Measurements from ENCODE around the gene RPL13A. TPM values are rescaled to one million over a fixed set of nuclear protein-coding genes. Genes with fewer than 3 reads are reported as not detected.

Gene RPL13A
- total RNA-seq, 1 donor from 2014 or later, result 2,737 TPM

GRCh38 chr19:49512970-49513745, 25.8 kb downstream of the RPL13A start:
- Histone ChIP-seq H3K27me3 (no peaks in the 10 kb centered on the region), H3K4me1 (peaks cover 7 to 8% of the 10 kb centered on the region in 2 donors), H3K27ac (peak overlapping the region; percentile 82 to 96), H3K36me3 (peaks cover 0 to 7% of the 10 kb centered on the region in 2 donors), H3K4me3 (peak overlapping the region; percentile 88 to 99), H3K9me3 (no peaks in the 10 kb centered on the region)
- no peak for DNase-seq (ENCODE audit: low spot score in 2 of 2)
- intact Hi-C loops (cut with DNase I), result no loop called here
- TF ChIP-seq CTCF (IDR thresholded peaks at IDR 0.05), result no peak

GRCh38 chr19:49513746-49514118, 26.3 kb downstream of the RPL13A start:
- Histone ChIP-seq H3K27me3 (no peaks in the 10 kb centered on the region), H3K4me3 (peak overlapping the region; percentile 88 to 99), H3K27ac (peak overlapping the region; percentile 82 to 96), H3K36me3 (peaks cover 0 to 7% of the 10 kb centered on the region in 2 donors), H3K4me1 (peaks cover 7 to 8% of the 10 kb centered on the region in 2 donors), H3K9me3 (no peaks in the 10 kb centered on the region)
- DNase-seq (ENCODE audit: low spot score in 2 of 2), result no peak
- TF ChIP-seq CTCF (IDR thresholded peaks at IDR 0.05), result no peak
- intact Hi-C loops (cut with DNase I), result no loop called here

DNA sequence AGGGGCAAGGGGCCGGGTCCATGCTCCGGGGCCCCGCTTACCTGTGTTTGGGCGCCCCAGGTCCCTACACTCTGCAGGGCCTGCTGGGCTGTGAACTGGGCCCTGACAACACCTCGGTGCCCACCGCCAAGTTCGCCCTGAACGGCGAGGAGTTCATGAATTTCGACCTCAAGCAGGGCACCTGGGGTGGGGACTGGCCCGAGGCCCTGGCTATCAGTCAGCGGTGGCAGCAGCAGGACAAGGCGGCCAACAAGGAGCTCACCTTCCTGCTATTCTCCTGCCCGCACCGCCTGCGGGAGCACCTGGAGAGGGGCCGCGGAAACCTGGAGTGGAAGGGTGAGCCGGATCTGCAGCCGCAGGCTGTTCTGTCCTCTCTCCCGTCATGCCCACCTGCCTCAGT, 26.7 kb downstream of the RPL13A start:
- intact Hi-C loops (cut with DNase I), result no loop called here
- H3K36me3 ChIP-seq, result peaks cover 0 to 7% of the 10 kb centered on the region in 2 donors

GRCh38 chr19:49515767-49516166, 28.4 kb downstream of the RPL13A start:
- Histone ChIP-seq H3K27me3 (no peaks in the 10 kb centered on the region), H3K27ac (no peak overlapping the region), H3K4me1 (peaks cover 7 to 8% of the 10 kb centered on the region in 2 donors), H3K9me3 (no peaks in the 10 kb centered on the region), H3K36me3 (peaks cover 0 to 7% of the 10 kb centered on the region in 2 donors), H3K4me3 (no peak overlapping the region)
- DNase-seq (ENCODE audit: low spot score in 2 of 2), result peak; percentile 41 to 80
- intact Hi-C loops (cut with DNase I), result no loop called here
- TF ChIP-seq CTCF (IDR thresholded peaks at IDR 0.05), result no peak

More for the DNA sequence above, 26.7 kb downstream of the RPL13A start:
- Histone ChIP-seq H3K9me3 (no peaks in the 10 kb centered on the region), H3K27ac (peak overlapping the region; percentile 82 to 96), H3K4me3 (peak overlapping the region in 1 of 2 donors; percentile 99), H3K4me1 (peaks cover 7 to 8% of the 10 kb centered on the region in 2 donors), H3K27me3 (no peaks in the 10 kb centered on the region)
- no peak for TF ChIP-seq CTCF (IDR thresholded peaks at IDR 0.05)
- no peak for DNase-seq (ENCODE audit: low spot score in 2 of 2)

GRCh38 chr19:49518033-49518432, 30.6 kb downstream of the RPL13A start:
- Histone ChIP-seq H3K9me3 (no peaks in the 10 kb centered on the region), H3K27me3 (no peaks in the 10 kb centered on the region), H3K4me3 (no peak overlapping the region), H3K4me1 (peaks cover 0 to 7% of the 10 kb centered on the region in 2 donors), H3K36me3 (peaks cover 0 to 7% of the 10 kb centered on the region in 2 donors), H3K27ac (no peak overlapping the region)
- no peak for DNase-seq (ENCODE audit: low spot score in 2 of 2)
- intact Hi-C loops (cut with DNase I), result no loop called here
- no peak for TF ChIP-seq CTCF (IDR thresholded peaks at IDR 0.05)

Measured in ascending aorta (tissue), 2 donors.